ENCODE results near the gene C12orf43. TPM values are rescaled to one million over a fixed set of nuclear protein-coding genes. Genes with fewer than 3 reads are reported as not detected.
A peak's percentile ranks its signal among the peaks of the same experiment; 100 is the strongest.

C12orf43 gene
- total and polyA plus RNA-seq, 4 donors: 6.8 to 8.2 (median 7.6) TPM

GRCh38 chr12:121008347-121009098 is 7.8 kb downstream of the C12orf43 start (continued):
- TF ChIP-seq, protein P1, sequence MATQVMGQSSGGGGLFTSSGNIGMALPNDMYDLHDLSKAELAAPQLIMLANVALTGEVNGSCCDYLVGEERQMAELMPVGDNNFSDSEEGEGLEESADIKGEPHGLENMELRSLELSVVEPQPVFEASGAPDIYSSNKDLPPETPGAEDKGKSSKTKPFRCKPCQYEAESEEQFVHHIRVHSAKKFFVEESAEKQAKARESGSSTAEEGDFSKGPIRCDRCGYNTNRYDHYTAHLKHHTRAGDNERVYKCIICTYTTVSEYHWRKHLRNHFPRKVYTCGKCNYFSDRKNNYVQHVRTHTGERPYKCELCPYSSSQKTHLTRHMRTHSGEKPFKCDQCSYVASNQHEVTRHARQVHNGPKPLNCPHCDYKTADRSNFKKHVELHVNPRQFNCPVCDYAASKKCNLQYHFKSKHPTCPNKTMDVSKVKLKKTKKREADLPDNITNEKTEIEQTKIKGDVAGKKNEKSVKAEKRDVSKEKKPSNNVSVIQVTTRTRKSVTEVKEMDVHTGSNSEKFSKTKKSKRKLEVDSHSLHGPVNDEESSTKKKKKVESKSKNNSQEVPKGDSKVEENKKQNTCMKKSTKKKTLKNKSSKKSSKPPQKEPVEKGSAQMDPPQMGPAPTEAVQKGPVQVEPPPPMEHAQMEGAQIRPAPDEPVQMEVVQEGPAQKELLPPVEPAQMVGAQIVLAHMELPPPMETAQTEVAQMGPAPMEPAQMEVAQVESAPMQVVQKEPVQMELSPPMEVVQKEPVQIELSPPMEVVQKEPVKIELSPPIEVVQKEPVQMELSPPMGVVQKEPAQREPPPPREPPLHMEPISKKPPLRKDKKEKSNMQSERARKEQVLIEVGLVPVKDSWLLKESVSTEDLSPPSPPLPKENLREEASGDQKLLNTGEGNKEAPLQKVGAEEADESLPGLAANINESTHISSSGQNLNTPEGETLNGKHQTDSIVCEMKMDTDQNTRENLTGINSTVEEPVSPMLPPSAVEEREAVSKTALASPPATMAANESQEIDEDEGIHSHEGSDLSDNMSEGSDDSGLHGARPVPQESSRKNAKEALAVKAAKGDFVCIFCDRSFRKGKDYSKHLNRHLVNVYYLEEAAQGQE (IDR thresholded peaks at IDR 0.05): no peak
- TF ChIP-seq JUND (IDR thresholded peaks at IDR 0.05): no peak
- TF ChIP-seq NR2F2 (IDR thresholded peaks at IDR 0.05): no peak
- TF ChIP-seq HNF4A (conservative IDR thresholded peaks at IDR 0.05): no peak

DNA sequence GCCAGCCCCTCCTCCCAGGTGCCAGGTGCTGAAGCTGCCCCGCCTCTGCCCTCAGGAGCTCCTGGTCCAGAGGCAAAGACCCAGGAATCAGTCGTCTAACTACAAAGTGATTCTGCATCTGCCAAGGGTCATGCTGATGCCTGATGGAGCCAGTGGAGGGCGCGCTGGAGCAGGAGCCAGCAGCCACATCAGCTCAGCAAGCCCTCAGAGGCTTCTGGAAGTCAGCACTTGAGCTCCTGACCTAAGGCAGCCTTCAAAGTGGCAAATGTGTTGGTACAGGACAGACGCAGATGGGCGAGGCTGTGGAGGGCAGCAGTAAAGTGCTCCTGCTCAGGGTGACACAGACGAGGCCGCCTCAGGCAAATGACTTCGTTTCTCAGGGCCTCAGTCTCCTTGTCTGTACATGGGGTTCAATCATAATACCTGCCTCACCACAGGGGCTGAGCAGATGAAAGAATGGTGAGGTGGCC is 10.9 kb downstream of the C12orf43 start:
- Histone ChIP-seq H3K4me1 (ENCODE audit: control insufficient read depth in 4 of 4, insufficient read depth in 4 of 4, low read length in 3 of 4) (peaks cover 0 to 6% (median 2%) of the 10 kb centered on the region in 4 donors), H3K36me3 (ENCODE audit: control insufficient read depth in 4 of 4, insufficient read depth in 3 of 4, low read depth in 1 of 4, low read length in 3 of 4) (peaks cover 2 to 29% (median 15%) of the 10 kb centered on the region in 4 donors), H3K4me3 (ENCODE audit: low read depth in 1 of 3, low read length in 3 of 3) (no peak overlapping the region), H3K9me3 (ENCODE audit: control insufficient read depth in 4 of 4, low read length in 3 of 4) (no peaks in the 10 kb centered on the region), H3K27me3 (ENCODE audit: control insufficient read depth in 4 of 4, insufficient read depth in 4 of 4, low read length in 3 of 4) (no peaks in the 10 kb centered on the region), H3K27ac (ENCODE audit: low read depth in 1 of 2, low read length in 2 of 2) (no peak overlapping the region), H3K9ac (ENCODE audit: low read depth in 1 of 2, low read length in 2 of 2) (no peak overlapping the region)
- no peak for DNase-seq (ENCODE audit: low spot score)
- TF ChIP-seq CTCF (IDR thresholded peaks at IDR 0.05; ENCODE audit: low read depth, low read length, missing input control) (peak; percentile 62), RAD21 (IDR thresholded peaks at IDR 0.05) (peak; percentile 64 to 86), RXRA (IDR thresholded peaks at IDR 0.05) (peak in 1 of 2 donors; percentile 33), YY1 (IDR thresholded peaks at IDR 0.05) (no peak), SP1 (IDR thresholded peaks at IDR 0.05) (no peak), ATF3 (IDR thresholded peaks at IDR 0.05) (no peak), HNF4A (conservative IDR thresholded peaks at IDR 0.05) (peak in 1 of 2 donors; percentile 38), FOXA1 (IDR thresholded peaks at IDR 0.05) (no peak)
- TF ChIP-seq, protein P1 (IDR thresholded peaks at IDR 0.05): no peak
- 65% methylated on average over 9 of the region's 9 CpGs for WGBS
